HepG2 (cell line): ENCODE results near the gene SERHL2. TPM values are rescaled to one million over a fixed set of nuclear protein-coding genes. Genes with fewer than 3 reads are reported as not detected.

ENCODE experiments used
- ARHGAP35 ChIP-seq: sonication (generic); formaldehyde crosslinking; IDR thresholded peaks from 2 replicates; pipeline ENCODE4 v1.9.0; 2022; ENCODE audit warnings: mild to moderate bottlenecking, inconsistent platforms, moderate library complexity, missing genetic modification reagents, borderline replicate concordance
- CEBPG ChIP-seq: IDR thresholded peaks from 2 replicates; pipeline ENCODE4 v1.6.1; 2016
- FLYWCH1 ChIP-seq: sonication (generic); formaldehyde crosslinking; IDR thresholded peaks from 2 replicates; pipeline ENCODE4 v1.8.1; 2023; ENCODE audit warnings: mild to moderate bottlenecking, missing genetic modification reagents
- IRF1 ChIP-seq: sonication (generic); formaldehyde crosslinking; IDR thresholded peaks from 2 replicates; pipeline ENCODE4 v1.4.0; 2020; ENCODE audit warnings: low read depth, mild to moderate bottlenecking, missing genetic modification reagents
- PAXIP1 ChIP-seq: sonication (generic); formaldehyde crosslinking; conservative IDR thresholded peaks from 2 replicates; pipeline ENCODE4 v1.4.0; 2020; ENCODE audit warnings: mild to moderate bottlenecking, missing genetic modification reagents, moderate library complexity
- TBP ChIP-seq: sonication (generic); formaldehyde crosslinking; IDR thresholded peaks from 2 replicates; pipeline ENCODE4 v1.5.0; 2020; ENCODE audit warnings: missing genetic modification reagents
- YY1 ChIP-seq: IDR thresholded peaks from 2 replicates; pipeline ENCODE4 v1.6.1; 2011; ENCODE audit warnings: low read length, low read depth, moderate library complexity, mild to moderate bottlenecking; ENCODE audit not compliant: insufficient read depth, insufficient replicate concordance
- ZFP36L1 ChIP-seq: sonication (generic); formaldehyde crosslinking; IDR thresholded peaks from 2 replicates; pipeline ENCODE4 v1.8.0; 2022; ENCODE audit warnings: mild to moderate bottlenecking, missing genetic modification reagents, moderate library complexity
- ZNF142 ChIP-seq: sonication (generic); formaldehyde crosslinking; IDR thresholded peaks from 2 replicates; pipeline ENCODE4 v1.4.0; 2020; ENCODE audit warnings: missing genetic modification reagents
- ZNF33A ChIP-seq: sonication (generic); formaldehyde crosslinking; IDR thresholded peaks from 2 replicates; pipeline ENCODE4 v1.5.1; 2020; ENCODE audit warnings: missing genetic modification reagents, mild to moderate bottlenecking, moderate library complexity, borderline replicate concordance
- ZNF609 ChIP-seq: sonication (generic); formaldehyde crosslinking; IDR thresholded peaks from 2 replicates; pipeline ENCODE4 v1.4.0; 2020; ENCODE audit warnings: mild to moderate bottlenecking, missing genetic modification reagents, borderline replicate concordance
- ZNF772 ChIP-seq: sonication (generic); formaldehyde crosslinking; IDR thresholded peaks from 2 replicates; pipeline ENCODE4 v1.5.0; 2020; ENCODE audit warnings: mild to moderate bottlenecking, missing genetic modification reagents
- polyA plus RNA-seq, 8 experiments: library from polyadenylated mRNA; depleted of rRNA in 3 of 8; stranded (reverse) in 7 of 8; unstranded in 1 of 8; fragments of >200 nt; fragmentation: Illumina TruSeq in 4 of 8; extraction: Trizol in 4 of 8; gene quantifications; 2 replicates each; pipeline versions ENCODE4 v1.2.1 to v1.2.3, GENCODE V29; 2011 to 2016; ENCODE audit warnings: low read depth in 4 of 8, missing spikeins in 1 of 8, mixed read lengths in 1 of 8; ENCODE audit not compliant: insufficient read depth in 1 of 8
- total RNA-seq, 5 experiments: library from RNA; depleted of rRNA; stranded (reverse); fragments of >200 nt; fragmentation: Illumina TruSeq; extraction: Trizol; gene quantifications; 2 replicates each; pipeline ENCODE4 v1.2.3, GENCODE V29; 2016; ENCODE audit warnings: low read depth in 1 of 5

SERHL2 gene
- total and polyA plus RNA-seq, 2 of the 13 experiments (the other 11 are each of a cell fraction or from before 2014, with no cell fraction given): 1.0 to 1.8 TPM

GRCh38 chr22:42615092-42615859, 61.5 kb downstream of the SERHL2 start (continued):
- TF ChIP-seq PAXIP1 (CRISPR knock-in tag) (peak; percentile 74), TBP (CRISPR knock-in tag) (no peak), ZNF609 (CRISPR knock-in tag) (peak; percentile 87), IRF1 (CRISPR knock-in tag) (no peak), ARHGAP35 (CRISPR knock-in tag) (no peak), YY1 (no peak), ZNF33A (CRISPR knock-in tag) (peak; percentile 87; the same call in 1 of the 2 replicates), ZNF772 (CRISPR knock-in tag) (no peak), ZFP36L1 (CRISPR knock-in tag) (peak; percentile 78; the same call in 1 of the 2 replicates), FLYWCH1 (CRISPR knock-in tag) (no peak), ZNF142 (peak; percentile 84), CEBPG (peak; percentile 41)
